ENCODE measurements around the gene GALNT6.

The GALNT6 gene

GRCh38 chr12:51406290-51406689, 15.1 kb upstream of the GALNT6 start:
- TF ChIP-seq SIN3A (IDR thresholded peaks at IDR 0.05; ENCODE audit: borderline replicate concordance, insufficient read depth, low read length) (no peak), POLR2AphosphoS5 (IDR thresholded peaks at IDR 0.05; ENCODE audit: low read depth, low read length) (no peak), TAF1 (IDR thresholded peaks at IDR 0.05; ENCODE audit: borderline replicate concordance, insufficient read depth, low read length) (no peak), FOXP2 (optimal IDR thresholded peaks at IDR 0.05; ENCODE audit: borderline replicate concordance, extremely low read depth, extremely low read length, insufficient read depth) (no peak), REST (IDR thresholded peaks at IDR 0.05; ENCODE audit: insufficient read depth in 1 of 2, low read depth in 2 of 2, low read length in 2 of 2) (no peak)

GRCh38 chr12:51405801-51406207, 14.6 kb upstream of the GALNT6 start:
- TF ChIP-seq SIN3A (IDR thresholded peaks at IDR 0.05; ENCODE audit: borderline replicate concordance, insufficient read depth, low read length) (no peak), REST (IDR thresholded peaks at IDR 0.05; ENCODE audit: insufficient read depth in 1 of 2, low read depth in 2 of 2, low read length in 2 of 2) (no peak), FOXP2 (optimal IDR thresholded peaks at IDR 0.05; ENCODE audit: borderline replicate concordance, extremely low read depth, extremely low read length, insufficient read depth) (no peak), POLR2AphosphoS5 (IDR thresholded peaks at IDR 0.05; ENCODE audit: low read depth, low read length) (no peak), TAF1 (IDR thresholded peaks at IDR 0.05; ENCODE audit: borderline replicate concordance, insufficient read depth, low read length) (no peak)

- TF ChIP-seq TAF1 (IDR thresholded peaks at IDR 0.05; ENCODE audit: borderline replicate concordance, insufficient read depth, low read length) (no peak), REST (IDR thresholded peaks at IDR 0.05; ENCODE audit: insufficient read depth in 1 of 2, low read depth in 2 of 2, low read length in 2 of 2) (no peak), POLR2AphosphoS5 (IDR thresholded peaks at IDR 0.05; ENCODE audit: low read depth, low read length) (no peak), FOXP2 (optimal IDR thresholded peaks at IDR 0.05; ENCODE audit: borderline replicate concordance, extremely low read depth, extremely low read length, insufficient read depth) (no peak), SIN3A (IDR thresholded peaks at IDR 0.05; ENCODE audit: borderline replicate concordance, insufficient read depth, low read length) (no peak)
Observed at GRCh38 chr12:51404627-51405026, 13.4 kb upstream of the GALNT6 start.

GRCh38 chr12:51403681-51404136, 12.5 kb upstream of the GALNT6 start:
- TF ChIP-seq FOXP2 (optimal IDR thresholded peaks at IDR 0.05; ENCODE audit: borderline replicate concordance, extremely low read depth, extremely low read length, insufficient read depth) (no peak), POLR2AphosphoS5 (IDR thresholded peaks at IDR 0.05; ENCODE audit: low read depth, low read length) (no peak), REST (IDR thresholded peaks at IDR 0.05; ENCODE audit: insufficient read depth in 1 of 2, low read depth in 2 of 2, low read length in 2 of 2) (no peak), SIN3A (IDR thresholded peaks at IDR 0.05; ENCODE audit: borderline replicate concordance, insufficient read depth, low read length) (no peak), TAF1 (IDR thresholded peaks at IDR 0.05; ENCODE audit: borderline replicate concordance, insufficient read depth, low read length) (no peak)

GRCh38 chr12:51403159-51403558, 12.0 kb upstream of the GALNT6 start:
- no peak for TF ChIP-seq TAF1 (IDR thresholded peaks at IDR 0.05; ENCODE audit: borderline replicate concordance, insufficient read depth, low read length)
